Caco-2 (cell line): ENCODE results near the gene TBK1. TPM values are rescaled to one million over a fixed set of nuclear protein-coding genes. Genes with fewer than 3 reads are reported as not detected.
A peak's percentile ranks its signal among the peaks of the same experiment; 100 is the strongest.

ENCODE experiments used
- BruUV-seq: library from RNA; stranded (reverse); fragments of 400-500 nt; replicated peaks from 2 replicates; lab custom pipeline; 2021; lab: Mats Ljungman, UMichigan
- CTCF ChIA-PET: fragments of 300-600 bp; sonication (Branson Sonifier 250); formaldehyde crosslinking; loops from one replicate; lab custom pipeline; 2022; ENCODE audit warnings: antibody characterized with exemption; lab: Charles Lee
- POLR2A ChIA-PET: fragments of 300-600 bp; sonication (Branson Sonifier 250); formaldehyde crosslinking; loops from one replicate; lab custom pipeline; 2022; ENCODE audit warnings: antibody characterized with exemption; lab: Charles Lee
- DNase-seq, 2 experiments: peaks; one replicate each; pipeline versions ENCODE4 v3.0.0 to v3.0.0-alpha.2; 2020 to 2022
- H3K27me3 ChIP-seq: replicated peaks from 2 replicates; pipeline ENCODE4 v1.6.0; 2011; ENCODE audit warnings: low read length; ENCODE audit not compliant: control insufficient read depth, insufficient read depth
- H3K36me3 ChIP-seq: 2 replicates; pipeline ENCODE4 v1.5.1; 2011; ENCODE audit warnings: low read length; ENCODE audit not compliant: control insufficient read depth, insufficient read depth
- H3K4me1 ChIP-seq: fragments of 250-450 bp; sonication (Bioruptor Pico); 2 replicates; pipeline ENCODE4 v1.5.1; 2020; ENCODE audit warnings: mild to moderate bottlenecking
- H3K4me3 ChIP-seq: 2 replicates; pipeline ENCODE4 v1.5.1; 2011; ENCODE audit warnings: low read depth, mild to moderate bottlenecking, control low read depth, low read length
- H3K9me3 ChIP-seq: fragments of 250-450 bp; sonication (Bioruptor Pico); 2 replicates; pipeline ENCODE4 v1.5.1; 2020; ENCODE audit warnings: mild to moderate bottlenecking, moderate library complexity
- H3K27ac Mint-ChIP-seq: one replicate; pipeline ENCODE4 v1.8.0; 2022; ENCODE audit warnings: mixed read lengths; ENCODE audit not compliant: unreplicated experiment
- H3K27me3 Mint-ChIP-seq: one replicate; pipeline ENCODE4 v1.8.0; 2022; ENCODE audit warnings: mixed read lengths; ENCODE audit not compliant: insufficient read depth, unreplicated experiment
- H3K36me3 Mint-ChIP-seq: one replicate; pipeline ENCODE4 v1.8.0; 2022; ENCODE audit warnings: mild to moderate bottlenecking, mixed read lengths; ENCODE audit not compliant: insufficient read depth, unreplicated experiment
- H3K4me1 Mint-ChIP-seq: one replicate; pipeline ENCODE4 v1.8.0; 2022; ENCODE audit warnings: low read depth, mixed read lengths; ENCODE audit not compliant: unreplicated experiment
- H3K4me3 Mint-ChIP-seq: one replicate; pipeline ENCODE4 v1.8.0; 2022; ENCODE audit warnings: mild to moderate bottlenecking, moderate library complexity, mixed read lengths; ENCODE audit not compliant: unreplicated experiment
- H3K9me3 Mint-ChIP-seq: one replicate; pipeline ENCODE4 v1.8.0; 2022; ENCODE audit warnings: mixed read lengths; ENCODE audit not compliant: unreplicated experiment
- intact Hi-C: fragments of 100-400 bp; cut with micrococcal nuclease; formaldehyde crosslinking; loops from one replicate; pipeline ENCODE4 v1.10.0; 2022; ENCODE audit not compliant: unreplicated experiment
- total RNA-seq: library from RNA; stranded (reverse); gene quantifications from 2 replicates; pipeline ENCODE4 v1.2.3, GENCODE V29; 2022
- TF ChIP-seq, protein P1 (sequence below), 2 experiments: fragments of 200-600 bp in 1 of 2; IDR thresholded peaks; 1 replicate in 1 of 2; 2 replicates in 1 of 2; pipeline versions ENCODE4 v1.5.1 to v1.8.0; 2011 to 2022; ENCODE audit warnings: antibody characterized with exemption in 1 of 2, control low read depth in 1 of 2, inconsistent platforms in 1 of 2, low read depth in 1 of 2, low read length in 1 of 2, mild to moderate bottlenecking in 1 of 2, moderate library complexity in 1 of 2; ENCODE audit not compliant: insufficient read depth in 1 of 2, severe bottlenecking in 1 of 2, unreplicated experiment in 1 of 2

The TBK1 gene
- total RNA-seq, 1 experiment from 2014 or later: 21.6 TPM

DNA sequence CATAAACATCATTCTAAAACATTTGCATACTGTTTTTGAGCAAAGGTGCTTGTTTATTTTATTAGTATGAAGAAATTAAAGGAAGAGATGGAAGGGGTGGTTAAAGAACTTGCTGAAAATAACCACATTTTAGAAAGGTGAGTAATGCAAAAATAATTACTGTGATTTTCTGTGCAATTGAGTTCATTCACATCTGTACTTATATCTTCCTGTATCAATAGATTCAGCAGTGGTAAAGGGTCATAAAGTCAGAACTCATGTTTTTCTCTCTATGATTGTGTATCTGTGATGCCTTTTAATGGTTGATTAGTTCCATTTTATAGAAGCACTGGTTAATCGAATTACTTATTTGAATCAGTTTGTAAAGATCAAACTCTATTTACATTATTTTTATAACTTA, 46.0 kb downstream of the TBK1 start:
- Mint-ChIP-seq H3K9me3 (no peaks in the 10 kb centered on the region), H3K36me3 (peaks cover 39% of the 10 kb centered on the region), H3K4me1 (no peaks in the 10 kb centered on the region), H3K27me3 (no peaks in the 10 kb centered on the region), H3K4me3 (no peak overlapping the region), H3K27ac (no peak overlapping the region)
- BruUV-seq: no TSS peak
- H3K4me3 ChIP-seq: no peak overlapping the region
- TF ChIP-seq, protein P1, sequence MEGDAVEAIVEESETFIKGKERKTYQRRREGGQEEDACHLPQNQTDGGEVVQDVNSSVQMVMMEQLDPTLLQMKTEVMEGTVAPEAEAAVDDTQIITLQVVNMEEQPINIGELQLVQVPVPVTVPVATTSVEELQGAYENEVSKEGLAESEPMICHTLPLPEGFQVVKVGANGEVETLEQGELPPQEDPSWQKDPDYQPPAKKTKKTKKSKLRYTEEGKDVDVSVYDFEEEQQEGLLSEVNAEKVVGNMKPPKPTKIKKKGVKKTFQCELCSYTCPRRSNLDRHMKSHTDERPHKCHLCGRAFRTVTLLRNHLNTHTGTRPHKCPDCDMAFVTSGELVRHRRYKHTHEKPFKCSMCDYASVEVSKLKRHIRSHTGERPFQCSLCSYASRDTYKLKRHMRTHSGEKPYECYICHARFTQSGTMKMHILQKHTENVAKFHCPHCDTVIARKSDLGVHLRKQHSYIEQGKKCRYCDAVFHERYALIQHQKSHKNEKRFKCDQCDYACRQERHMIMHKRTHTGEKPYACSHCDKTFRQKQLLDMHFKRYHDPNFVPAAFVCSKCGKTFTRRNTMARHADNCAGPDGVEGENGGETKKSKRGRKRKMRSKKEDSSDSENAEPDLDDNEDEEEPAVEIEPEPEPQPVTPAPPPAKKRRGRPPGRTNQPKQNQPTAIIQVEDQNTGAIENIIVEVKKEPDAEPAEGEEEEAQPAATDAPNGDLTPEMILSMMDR (IDR thresholded peaks at IDR 0.05; ENCODE audit: insufficient read depth in 1 of 2, low read depth in 1 of 2, low read length in 1 of 2, severe bottlenecking in 1 of 2, unreplicated experiment in 1 of 2): no peak
- H3K27me3 ChIP-seq: no peaks in the 10 kb centered on the region
- H3K4me1 ChIP-seq: no peaks in the 10 kb centered on the region
- no peaks in the 10 kb centered on the region; the same call in 1 of the 2 replicates for H3K36me3 ChIP-seq
- POLR2A ChIA-PET: no interaction called here
- intact Hi-C loops: no loop called here
- CTCF ChIA-PET: no interaction called here
- no peak for DNase-seq
- no peaks in the 10 kb centered on the region for H3K9me3 ChIP-seq

DNA sequence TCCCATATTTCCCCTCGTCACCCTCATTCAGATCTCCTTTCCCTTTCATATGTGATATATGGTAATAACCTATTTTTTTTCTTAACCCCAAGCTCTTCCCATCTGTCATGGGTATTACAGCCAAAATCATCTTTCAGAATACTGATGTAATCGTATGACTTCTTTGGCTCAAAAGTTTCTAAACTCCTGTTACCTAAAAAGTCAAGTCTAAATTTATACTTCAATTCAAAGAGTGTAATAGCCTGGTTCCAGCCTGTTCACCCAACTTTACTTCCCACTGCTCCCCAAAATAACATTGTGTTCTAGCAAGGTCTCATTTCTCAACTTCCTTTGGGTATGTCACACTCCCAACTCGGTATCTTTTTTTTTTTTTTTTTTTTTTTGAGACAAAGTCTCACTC, 48.5 kb downstream of the TBK1 start:
- no peaks in the 10 kb centered on the region for H3K9me3 ChIP-seq
- TF ChIP-seq, protein P1 (IDR thresholded peaks at IDR 0.05; ENCODE audit: insufficient read depth in 1 of 2, low read depth in 1 of 2, low read length in 1 of 2, severe bottlenecking in 1 of 2, unreplicated experiment in 1 of 2): no peak
- POLR2A ChIA-PET: no interaction called here
- no TSS peak for BruUV-seq
- CTCF ChIA-PET: no interaction called here
- H3K27ac Mint-ChIP-seq: no peak overlapping the region
- no peak overlapping the region for H3K4me3 Mint-ChIP-seq
- intact Hi-C loops: no loop called here
- H3K27me3 Mint-ChIP-seq: no peaks in the 10 kb centered on the region
- no peak overlapping the region for H3K4me3 ChIP-seq
- H3K36me3 Mint-ChIP-seq: peaks cover 36% of the 10 kb centered on the region
- H3K27me3 ChIP-seq: no peaks in the 10 kb centered on the region
- no peaks in the 10 kb centered on the region for H3K9me3 Mint-ChIP-seq
- no peaks in the 10 kb centered on the region; the same call in 1 of the 2 replicates for H3K36me3 ChIP-seq
- no peaks in the 10 kb centered on the region for H3K4me1 ChIP-seq
- no peaks in the 10 kb centered on the region for H3K4me1 Mint-ChIP-seq
- DNase-seq: no peak

DNA sequence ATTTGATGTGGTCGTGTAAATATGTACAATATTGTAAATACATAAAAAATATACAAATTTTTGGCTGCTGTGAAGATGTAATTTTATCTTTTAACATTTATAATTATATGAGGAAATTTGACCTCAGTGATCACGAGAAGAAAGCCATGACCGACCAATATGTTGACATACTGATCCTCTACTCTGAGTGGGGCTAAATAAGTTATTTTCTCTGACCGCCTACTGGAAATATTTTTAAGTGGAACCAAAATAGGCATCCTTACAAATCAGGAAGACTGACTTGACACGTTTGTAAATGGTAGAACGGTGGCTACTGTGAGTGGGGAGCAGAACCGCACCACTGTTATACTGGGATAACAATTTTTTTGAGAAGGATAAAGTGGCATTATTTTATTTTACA, 49.6 kb downstream of the TBK1 start:
- Mint-ChIP-seq H3K4me3 (no peak overlapping the region), H3K9me3 (no peaks in the 10 kb centered on the region), H3K27me3 (no peaks in the 10 kb centered on the region), H3K36me3 (peaks cover 36% of the 10 kb centered on the region), H3K4me1 (no peaks in the 10 kb centered on the region), H3K27ac (no peak overlapping the region)
- ChIA-PET CTCF (no interaction called here), POLR2A (no interaction called here)
- BruUV-seq: TSS peak; percentile 45
- Histone ChIP-seq H3K36me3 (no peaks in the 10 kb centered on the region; the same call in 1 of the 2 replicates), H3K4me3 (no peak overlapping the region), H3K27me3 (no peaks in the 10 kb centered on the region), H3K9me3 (no peaks in the 10 kb centered on the region), H3K4me1 (peaks cover 5% of the 10 kb centered on the region)
- TF ChIP-seq, protein P1 (IDR thresholded peaks at IDR 0.05; ENCODE audit: insufficient read depth in 1 of 2, low read depth in 1 of 2, low read length in 1 of 2, severe bottlenecking in 1 of 2, unreplicated experiment in 1 of 2): no peak
- DNase-seq: no peak
- intact Hi-C loops: no loop called here
